ENCODE data around the gene LYRM1. TPM values are rescaled to one million over a fixed set of nuclear protein-coding genes. Genes with fewer than 3 reads are reported as not detected.

The LYRM1 gene
- total RNA-seq, 1 experiment from 2014 or later = 48.2 TPM

- peak overlapping the region; percentile 65 for H3K27ac ChIP-seq
- peaks cover 43% of the 10 kb centered on the region for H3K36me3 ChIP-seq
- DNase-seq (ENCODE audit: low read depth in 1 of 2, low spot score in 2 of 2) = peak in 1 of 2 experiments; percentile 47
- no peaks in the 10 kb centered on the region for H3K9me3 ChIP-seq (replicated peaks)
- H3K4me1 ChIP-seq (replicated peaks) = peaks cover 35% of the 10 kb centered on the region
- peak overlapping the region; percentile 73 for H3K4me3 ChIP-seq
- no peaks in the 10 kb centered on the region for H3K27me3 ChIP-seq (replicated peaks)
Measured at GRCh38 chr16:20899477-20900298, 883 bp upstream of the LYRM1 start.

GRCh38 chr16:20901068-20901435 is 481 bp downstream of the LYRM1 start:
- H3K4me1 ChIP-seq (replicated peaks) = peaks cover 48% of the 10 kb centered on the region
- no peak for DNase-seq (ENCODE audit: low read depth in 1 of 2, low spot score in 2 of 2)
- H3K4me3 ChIP-seq = peak overlapping the region; percentile 73
- H3K27ac ChIP-seq = peak overlapping the region; percentile 98
- H3K36me3 ChIP-seq = peaks cover 31% of the 10 kb centered on the region
- H3K27me3 ChIP-seq (replicated peaks) = no peaks in the 10 kb centered on the region
- H3K9me3 ChIP-seq (replicated peaks) = no peaks in the 10 kb centered on the region

GRCh38 chr16:20901436-20902112 is 1.0 kb downstream of the LYRM1 start:
- peaks cover 28% of the 10 kb centered on the region for H3K36me3 ChIP-seq
- peak overlapping the region; percentile 73 for H3K4me3 ChIP-seq
- H3K9me3 ChIP-seq (replicated peaks) = no peaks in the 10 kb centered on the region
- peak overlapping the region; percentile 98 for H3K27ac ChIP-seq
- H3K27me3 ChIP-seq (replicated peaks) = no peaks in the 10 kb centered on the region
- no peak for DNase-seq (ENCODE audit: low read depth in 1 of 2, low spot score in 2 of 2)
- peaks cover 54% of the 10 kb centered on the region for H3K4me1 ChIP-seq (replicated peaks)

DNA sequence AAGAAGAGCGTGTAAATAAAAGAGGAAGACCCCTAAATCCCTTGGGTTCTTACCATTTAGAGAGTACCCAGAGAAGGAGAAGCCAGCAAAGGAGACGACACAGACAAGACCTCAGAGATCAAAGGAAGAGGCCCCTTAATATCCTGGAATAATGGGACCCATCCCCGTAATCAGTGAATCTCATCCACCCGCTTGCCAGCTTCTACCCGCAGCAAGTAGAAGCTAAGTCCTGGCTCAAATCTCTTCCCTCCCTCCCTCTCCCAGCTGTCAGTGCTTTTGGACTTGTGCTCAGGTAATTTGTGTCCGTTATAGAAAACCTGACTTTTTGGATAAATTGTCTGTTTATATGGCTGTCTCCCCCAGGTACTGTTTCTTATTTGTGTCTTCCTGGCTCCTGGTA is 1.9 kb downstream of the LYRM1 start:
- no peaks in the 10 kb centered on the region for H3K27me3 ChIP-seq (replicated peaks)
- peaks cover 62% of the 10 kb centered on the region for H3K4me1 ChIP-seq (replicated peaks)
- no peak for DNase-seq (ENCODE audit: low read depth in 1 of 2, low spot score in 2 of 2)
- H3K27ac ChIP-seq = no peak overlapping the region
- H3K9me3 ChIP-seq (replicated peaks) = no peaks in the 10 kb centered on the region
- H3K4me3 ChIP-seq = no peak overlapping the region
- H3K36me3 ChIP-seq = peaks cover 20% of the 10 kb centered on the region

GRCh38 chr16:20903116-20903898 is 2.7 kb downstream of the LYRM1 start:
- Histone ChIP-seq H3K4me1 (replicated peaks) (peaks cover 71% of the 10 kb centered on the region), H3K36me3 (peaks cover 15% of the 10 kb centered on the region), H3K27me3 (replicated peaks) (no peaks in the 10 kb centered on the region), H3K9me3 (replicated peaks) (no peaks in the 10 kb centered on the region), H3K4me3 (no peak overlapping the region), H3K27ac (peak overlapping the region; percentile 91; the same call in 1 of the 2 replicates)
- DNase-seq (ENCODE audit: low read depth in 1 of 2, low spot score in 2 of 2) = no peak

DNA sequence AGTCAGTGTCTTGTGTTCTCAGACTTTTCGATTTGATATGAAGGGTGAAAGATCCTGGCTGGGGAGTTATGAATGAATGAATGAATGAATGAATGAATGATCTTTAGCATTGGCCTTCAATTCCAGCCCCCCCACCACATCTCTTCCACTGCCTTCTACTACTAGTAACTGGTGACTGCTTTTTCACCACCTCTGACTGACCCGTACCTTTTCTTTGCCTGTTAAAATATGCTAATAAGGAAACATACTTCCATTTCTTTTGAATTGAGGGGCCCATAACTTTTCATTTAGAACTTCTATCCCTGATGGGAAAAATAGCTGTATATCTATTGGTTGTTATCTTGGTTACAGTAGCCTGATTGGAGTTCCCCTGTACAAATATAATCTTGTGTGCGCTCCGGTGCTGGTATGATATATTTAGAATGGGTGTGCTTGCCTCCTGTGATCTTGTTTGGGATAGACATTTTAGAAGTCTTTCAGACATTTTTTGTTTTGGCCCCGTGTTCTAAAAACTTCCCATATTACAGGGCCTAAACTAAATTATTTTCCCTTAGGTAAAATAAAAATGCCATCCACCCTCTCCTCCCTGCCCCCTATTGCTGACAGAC is 3.4 kb downstream of the LYRM1 start:
- H3K4me3 ChIP-seq = no peak overlapping the region
- peaks cover 67% of the 10 kb centered on the region for H3K4me1 ChIP-seq (replicated peaks)
- H3K9me3 ChIP-seq (replicated peaks) = no peaks in the 10 kb centered on the region
- H3K27ac ChIP-seq = peak overlapping the region; percentile 91
- H3K27me3 ChIP-seq (replicated peaks) = no peaks in the 10 kb centered on the region
- no peak for DNase-seq (ENCODE audit: low read depth in 1 of 2, low spot score in 2 of 2)
- peaks cover 15% of the 10 kb centered on the region for H3K36me3 ChIP-seq

GRCh38 chr16:20904507-20905081 is 4.0 kb downstream of the LYRM1 start:
- peaks cover 64% of the 10 kb centered on the region for H3K4me1 ChIP-seq (replicated peaks)
- DNase-seq (ENCODE audit: low read depth in 1 of 2, low spot score in 2 of 2) = peak in 1 of 2 experiments; percentile 66

DNA sequence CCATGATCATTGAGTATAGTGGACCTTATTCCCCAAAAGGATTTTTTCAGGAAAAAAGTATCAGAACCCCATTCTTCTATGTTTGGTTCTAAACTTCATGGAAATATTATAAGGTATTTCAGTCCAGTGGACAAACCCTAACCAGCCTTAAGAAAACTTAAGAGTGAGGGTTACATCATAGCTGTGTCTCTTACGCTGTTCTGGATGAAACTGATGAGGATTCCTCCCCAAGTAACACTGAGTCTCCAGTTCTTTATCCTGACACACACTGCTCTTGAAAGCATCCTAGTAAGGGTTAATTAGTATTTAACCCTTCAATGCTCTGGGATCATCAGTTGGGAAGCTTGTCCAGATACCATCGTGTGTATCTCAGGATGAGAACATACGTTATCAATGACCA is 5.0 kb downstream of the LYRM1 start:
- H3K27ac ChIP-seq = peak overlapping the region; percentile 91
- H3K27me3 ChIP-seq (replicated peaks) = no peaks in the 10 kb centered on the region
- peaks cover 69% of the 10 kb centered on the region for H3K4me1 ChIP-seq (replicated peaks)
- DNase-seq (ENCODE audit: low read depth in 1 of 2, low spot score in 2 of 2) = peak in 1 of 2 experiments; percentile 22
- H3K4me3 ChIP-seq = no peak overlapping the region
- H3K36me3 ChIP-seq = peaks cover 14% of the 10 kb centered on the region
- no peaks in the 10 kb centered on the region for H3K9me3 ChIP-seq (replicated peaks)

More at GRCh38 chr16:20904507-20905081, 4.0 kb downstream of the LYRM1 start:
- Histone ChIP-seq H3K9me3 (replicated peaks) (no peaks in the 10 kb centered on the region), H3K36me3 (peaks cover 15% of the 10 kb centered on the region), H3K4me3 (no peak overlapping the region), H3K27me3 (replicated peaks) (no peaks in the 10 kb centered on the region), H3K27ac (peak overlapping the region; percentile 91)

GRCh38 chr16:20906341-20907255 is 6.0 kb downstream of the LYRM1 start:
- H3K9me3 ChIP-seq (replicated peaks) = no peaks in the 10 kb centered on the region
- no peak overlapping the region for H3K4me3 ChIP-seq
- H3K27me3 ChIP-seq (replicated peaks) = no peaks in the 10 kb centered on the region
- peaks cover 5% of the 10 kb centered on the region for H3K36me3 ChIP-seq
- peaks cover 75% of the 10 kb centered on the region for H3K4me1 ChIP-seq (replicated peaks)
- DNase-seq (ENCODE audit: low read depth in 1 of 2, low spot score in 2 of 2) = peak; percentile 63 to 90
- H3K27ac ChIP-seq = peak overlapping the region; percentile 91

DNA sequence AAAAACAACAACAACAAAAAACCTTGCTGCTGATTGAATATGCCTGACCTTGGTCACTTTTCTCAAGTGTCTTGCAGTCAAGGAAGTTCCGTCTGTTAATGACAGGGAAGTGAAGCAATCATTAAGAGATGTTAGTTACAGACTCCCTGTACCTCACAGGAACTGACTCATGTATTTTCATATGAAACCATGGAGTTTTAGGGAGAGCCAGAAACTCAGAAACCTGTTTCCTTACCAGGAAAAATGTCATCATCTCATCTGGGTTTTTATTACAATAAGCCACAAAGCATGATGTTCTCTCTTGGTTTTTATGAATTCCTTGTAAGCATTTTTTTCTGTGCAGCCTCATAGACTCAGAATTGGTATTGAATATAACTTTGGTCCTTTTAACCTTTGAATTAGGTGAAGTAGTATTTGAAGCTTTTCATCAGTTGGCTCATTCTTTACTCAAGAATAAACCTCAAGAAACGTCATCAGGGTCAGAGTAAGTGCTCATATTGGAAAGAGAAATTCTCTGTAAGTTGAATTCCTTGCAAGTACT is 10.3 kb downstream of the LYRM1 start:
- Histone ChIP-seq H3K4me3 (no peak overlapping the region), H3K9me3 (replicated peaks) (no peaks in the 10 kb centered on the region), H3K27me3 (replicated peaks) (no peaks in the 10 kb centered on the region), H3K4me1 (replicated peaks) (peaks cover 57% of the 10 kb centered on the region), H3K36me3 (no peaks in the 10 kb centered on the region), H3K27ac (peak overlapping the region; percentile 71)
- peak in 1 of 2 experiments; percentile 58 for DNase-seq (ENCODE audit: low read depth in 1 of 2, low spot score in 2 of 2)

DNA sequence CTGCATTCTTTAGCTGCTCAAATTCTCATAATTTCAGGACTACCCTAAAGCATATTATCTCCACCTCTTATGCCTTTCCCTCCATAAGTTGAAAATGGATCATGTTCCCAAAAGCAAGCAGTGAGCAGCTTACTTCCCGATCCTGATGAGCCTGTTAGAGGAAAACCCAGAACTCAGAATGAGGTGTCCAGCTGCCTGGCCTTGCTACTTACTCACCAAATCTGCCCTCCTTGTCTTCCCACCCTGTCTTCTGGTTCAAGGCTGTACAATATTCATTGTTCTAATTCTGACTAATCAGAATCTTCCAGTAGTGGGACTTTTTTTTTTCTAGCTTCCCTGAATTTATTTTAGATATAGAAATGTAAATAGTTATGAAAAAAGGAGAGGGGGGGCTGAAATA is 10.8 kb downstream of the LYRM1 start:
- Histone ChIP-seq H3K36me3 (no peaks in the 10 kb centered on the region), H3K4me3 (no peak overlapping the region), H3K4me1 (replicated peaks) (peaks cover 52% of the 10 kb centered on the region), H3K27ac (peak overlapping the region; percentile 71), H3K27me3 (replicated peaks) (no peaks in the 10 kb centered on the region), H3K9me3 (replicated peaks) (no peaks in the 10 kb centered on the region)
- DNase-seq (ENCODE audit: low read depth in 1 of 2, low spot score in 2 of 2) = peak in 1 of 2 experiments; percentile 39

GRCh38 chr16:20916289-20916688 is 15.7 kb downstream of the LYRM1 start:
- H3K4me1 ChIP-seq (replicated peaks) = peaks cover 17% of the 10 kb centered on the region
- no peaks in the 10 kb centered on the region for H3K27me3 ChIP-seq (replicated peaks)
- no peaks in the 10 kb centered on the region for H3K36me3 ChIP-seq
- no peak overlapping the region for H3K27ac ChIP-seq
- DNase-seq (ENCODE audit: low read depth in 1 of 2, low spot score in 2 of 2) = no peak
- H3K9me3 ChIP-seq (replicated peaks) = no peaks in the 10 kb centered on the region
- H3K4me3 ChIP-seq = no peak overlapping the region
